ENCODE results near the gene TNK2. TPM values are rescaled to one million over a fixed set of nuclear protein-coding genes. Genes with fewer than 3 reads are reported as not detected.

TNK2 gene
- total and polyA plus RNA-seq, 8 donors, result 21.0 to 91.2 (median 25.0) TPM

DNA sequence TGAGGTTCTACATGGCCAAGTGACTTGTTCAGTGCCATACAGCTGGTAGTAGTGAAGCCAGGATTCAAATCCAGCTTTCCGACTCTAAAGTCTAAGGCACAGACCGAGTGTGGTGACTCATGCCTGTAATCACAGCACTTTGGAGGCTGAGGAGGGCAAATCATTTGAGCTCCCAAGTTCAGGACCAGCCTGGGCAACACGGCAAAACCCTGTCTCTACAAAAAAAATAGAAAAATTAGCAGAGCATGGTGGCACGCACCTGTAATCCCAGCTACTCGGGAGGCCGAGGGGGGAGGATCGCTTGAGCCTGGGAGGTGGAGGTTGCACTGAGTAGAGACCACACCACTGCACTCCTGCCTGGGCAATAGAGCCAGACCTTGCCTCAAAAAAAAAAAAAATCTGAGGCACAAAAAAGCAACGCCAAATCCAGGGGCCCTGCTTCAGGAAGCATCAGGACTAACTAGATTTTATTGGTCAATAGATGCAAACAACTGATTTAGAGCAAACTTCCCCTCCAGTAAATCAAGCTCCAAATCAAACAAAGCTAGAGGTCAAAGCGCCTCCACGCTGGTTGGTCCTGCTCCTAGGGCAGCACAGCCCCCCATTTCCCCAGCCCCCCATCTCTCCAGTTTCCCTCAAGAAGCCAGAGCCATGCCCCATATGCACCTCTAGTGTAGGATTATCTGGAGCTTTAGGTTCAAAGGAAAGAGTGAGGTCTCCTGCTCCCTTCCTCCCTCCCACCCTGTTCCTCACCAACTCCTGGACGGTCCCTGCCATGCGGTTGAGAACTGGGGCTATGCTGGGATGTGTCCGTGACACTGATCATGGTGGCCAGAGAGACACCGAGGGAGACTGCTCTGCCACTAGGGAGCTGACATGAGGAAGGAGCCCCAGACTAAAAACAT lies 2.9 kb upstream of the TNK2 start:
- Histone ChIP-seq H3K4me1 (peaks cover 10 to 21% (median 16%) of the 10 kb centered on the region in 3 donors), H3K36me3 (no peaks in the 10 kb centered on the region), H3K4me3 (no peak overlapping the region), H3K9me3 (no peaks in the 10 kb centered on the region), H3K27me3 (no peaks in the 10 kb centered on the region), H3K27ac (no peak overlapping the region)
- intact Hi-C loops (cut with DNase I), result loop anchor here in 1 of 3 donors (5.0 kb wide), 1 partner anchor 49 kb away; no protein-coding TSS in a partner anchor
- TF ChIP-seq, protein P1, sequence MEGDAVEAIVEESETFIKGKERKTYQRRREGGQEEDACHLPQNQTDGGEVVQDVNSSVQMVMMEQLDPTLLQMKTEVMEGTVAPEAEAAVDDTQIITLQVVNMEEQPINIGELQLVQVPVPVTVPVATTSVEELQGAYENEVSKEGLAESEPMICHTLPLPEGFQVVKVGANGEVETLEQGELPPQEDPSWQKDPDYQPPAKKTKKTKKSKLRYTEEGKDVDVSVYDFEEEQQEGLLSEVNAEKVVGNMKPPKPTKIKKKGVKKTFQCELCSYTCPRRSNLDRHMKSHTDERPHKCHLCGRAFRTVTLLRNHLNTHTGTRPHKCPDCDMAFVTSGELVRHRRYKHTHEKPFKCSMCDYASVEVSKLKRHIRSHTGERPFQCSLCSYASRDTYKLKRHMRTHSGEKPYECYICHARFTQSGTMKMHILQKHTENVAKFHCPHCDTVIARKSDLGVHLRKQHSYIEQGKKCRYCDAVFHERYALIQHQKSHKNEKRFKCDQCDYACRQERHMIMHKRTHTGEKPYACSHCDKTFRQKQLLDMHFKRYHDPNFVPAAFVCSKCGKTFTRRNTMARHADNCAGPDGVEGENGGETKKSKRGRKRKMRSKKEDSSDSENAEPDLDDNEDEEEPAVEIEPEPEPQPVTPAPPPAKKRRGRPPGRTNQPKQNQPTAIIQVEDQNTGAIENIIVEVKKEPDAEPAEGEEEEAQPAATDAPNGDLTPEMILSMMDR (IDR thresholded peaks at IDR 0.05), result no peak
- ATAC-seq (no peak), DNase-seq (peak in 1 of 6 donors; percentile 35), FAIRE-seq (no peak)
- WGBS, 2 donors, result 83 to 90% methylated on average over 14 of the region's 14 CpGs

DNA sequence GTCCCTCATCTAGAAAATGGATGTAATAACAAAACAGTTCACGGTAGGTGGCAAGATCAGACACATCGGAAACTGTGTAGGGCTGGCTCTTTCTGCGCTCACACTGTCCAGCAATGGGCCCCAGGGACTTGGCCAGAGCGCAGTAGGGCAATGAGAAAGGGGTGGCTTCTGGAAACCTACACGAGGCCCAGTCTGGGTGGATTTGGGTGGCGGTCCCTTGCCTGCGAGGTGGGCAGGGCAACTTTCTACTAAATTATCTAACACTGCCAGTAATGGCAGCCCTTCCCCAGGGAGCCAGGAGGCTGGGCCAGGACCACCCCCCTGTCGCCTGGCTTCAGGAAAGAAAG lies 2.1 kb upstream of the TNK2 start:
- Histone ChIP-seq H3K27me3 (no peaks in the 10 kb centered on the region), H3K9me3 (no peaks in the 10 kb centered on the region), H3K36me3 (no peaks in the 10 kb centered on the region), H3K4me1 (peaks cover 15 to 28% (median 16%) of the 10 kb centered on the region in 3 donors), H3K4me3 (no peak overlapping the region), H3K27ac (no peak overlapping the region)
- ATAC-seq (no peak), DNase-seq (peak in 1 of 6 donors; percentile 48), FAIRE-seq (no peak)
- intact Hi-C loops (cut with DNase I), result loop anchor here in 1 of 3 donors (5.0 kb wide), 1 partner anchor 48 kb away; no protein-coding TSS in a partner anchor
- TF ChIP-seq, protein P1 (IDR thresholded peaks at IDR 0.05), result no peak
- 91 to 92% methylated on average over 8 of the region's 8 CpGs for WGBS, 2 donors

DNA sequence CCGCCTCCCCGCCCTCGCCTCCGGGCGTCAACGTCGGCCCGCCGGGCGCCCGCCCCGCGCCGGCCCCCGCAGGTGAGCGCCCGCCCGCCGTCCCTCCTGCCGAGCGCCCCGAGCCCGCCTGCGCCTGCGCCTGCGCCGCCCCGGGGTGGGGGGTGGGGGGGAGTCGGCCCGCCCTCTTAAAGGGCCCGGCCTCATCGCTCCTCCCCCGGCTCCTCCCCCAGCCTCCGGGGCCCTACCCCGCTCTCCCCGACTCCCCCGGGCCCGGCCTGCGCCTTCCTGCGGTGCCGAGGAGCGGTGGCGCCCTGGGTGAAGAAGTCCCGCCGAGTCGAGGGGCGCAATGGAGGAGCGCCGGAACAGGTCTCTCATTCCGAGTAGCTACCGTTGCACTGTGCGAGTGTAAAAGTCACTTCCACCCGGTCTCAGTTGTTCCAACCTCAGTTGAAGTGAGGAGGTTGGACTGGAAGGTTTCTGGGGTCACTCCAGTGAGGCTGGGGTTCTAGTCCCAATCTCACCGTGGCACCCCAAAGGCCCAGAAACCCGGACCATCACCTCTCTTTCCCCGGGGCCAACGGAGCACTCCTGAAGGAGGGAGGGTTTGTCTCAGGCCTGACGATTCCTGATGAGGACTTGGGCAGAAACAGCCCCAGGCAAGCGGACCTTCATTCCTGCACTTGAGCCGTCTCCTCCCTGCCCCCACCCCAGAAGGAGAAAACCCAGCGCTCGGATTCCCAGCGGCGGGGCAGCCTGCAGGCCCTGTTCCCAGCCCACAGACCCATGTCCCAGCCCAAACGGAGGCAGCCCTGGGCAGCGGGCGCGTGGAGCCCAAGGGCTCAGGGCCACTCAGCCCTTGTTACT lies 1.5 kb upstream of the TNK2 start:
- intact Hi-C loops (cut with DNase I), result loop anchor here in 1 of 3 donors (5.0 kb wide), 1 partner anchor 48 kb away; no protein-coding TSS in a partner anchor
- TF ChIP-seq, protein P1 (IDR thresholded peaks at IDR 0.05), result no peak
- H3K27me3 ChIP-seq, result no peaks in the 10 kb centered on the region
- FAIRE-seq (no peak), ATAC-seq (peak; percentile 75 to 85 (median 82)), DNase-seq (peak; percentile 84 to 94 (median 88))
- peak overlapping the region in 1 of 4 donors; percentile 46 for H3K27ac ChIP-seq
- WGBS, 2 donors, result 17 to 23% methylated on average over 39 to 62 of the region's 68 CpGs
- peaks cover 15 to 28% (median 16%) of the 10 kb centered on the region in 3 donors for H3K4me1 ChIP-seq
- H3K9me3 ChIP-seq, result no peaks in the 10 kb centered on the region
- H3K36me3 ChIP-seq, result no peaks in the 10 kb centered on the region
- H3K4me3 ChIP-seq, result peak overlapping the region; percentile 52 to 69 (median 58)

DNA sequence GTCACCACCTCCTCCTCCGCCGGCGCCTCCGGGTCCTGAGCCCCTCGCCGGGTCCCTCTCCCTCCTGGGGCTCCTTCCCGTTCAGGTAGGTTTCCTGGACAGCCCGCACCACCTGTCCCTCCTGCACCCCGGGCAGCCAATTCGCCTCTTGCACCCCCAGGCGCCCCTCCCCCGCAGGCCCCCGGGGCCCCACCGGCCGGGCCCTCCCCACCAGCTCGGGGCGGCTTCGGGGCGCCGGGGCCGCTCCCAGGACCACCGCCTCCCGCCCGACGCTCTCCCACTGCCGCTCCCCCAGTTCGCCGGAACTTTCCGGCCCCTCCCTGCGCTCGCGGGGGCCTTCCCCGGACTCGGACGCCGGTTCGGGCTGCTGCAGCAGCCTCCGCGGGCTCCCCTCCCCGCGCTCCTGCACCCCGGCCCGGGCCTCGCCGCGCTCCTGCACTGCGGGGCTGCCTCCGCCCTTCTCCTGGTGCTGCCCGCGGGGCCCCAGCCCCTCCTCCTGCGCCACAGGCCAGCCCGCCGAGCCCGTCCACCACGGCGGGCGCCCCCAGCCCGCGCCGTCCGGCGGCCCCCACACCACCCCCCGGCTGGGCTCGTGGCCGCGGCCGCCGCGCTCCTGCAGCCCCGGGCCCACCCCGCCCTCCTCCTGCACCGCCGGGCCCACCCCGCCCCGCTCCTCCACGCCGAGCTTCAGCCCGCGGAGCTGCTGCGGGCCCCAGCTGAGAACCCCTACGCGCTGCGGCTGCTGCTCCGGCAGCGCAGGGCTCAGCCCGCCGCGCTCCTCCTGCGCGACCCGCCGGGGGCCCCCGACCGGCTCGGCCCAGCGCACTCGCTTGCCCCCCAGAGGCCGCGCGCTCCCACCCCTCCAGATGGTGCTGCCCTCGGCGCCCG lies 587 bp upstream of the TNK2 start:
- intact Hi-C loops (cut with DNase I), result no loop called here
- Histone ChIP-seq H3K27me3 (no peaks in the 10 kb centered on the region), H3K4me3 (peak overlapping the region; percentile 52 to 69 (median 58)), H3K9me3 (no peaks in the 10 kb centered on the region), H3K4me1 (peaks cover 15 to 28% (median 16%) of the 10 kb centered on the region in 3 donors), H3K27ac (peak overlapping the region in 3 of 4 donors; percentile 1 to 58 (median 54)), H3K36me3 (no peaks in the 10 kb centered on the region)
- peak; percentile 6 to 35 (median 12) for ATAC-seq
- peak in 3 of 6 donors; percentile 58 to 85 (median 77) for DNase-seq
- TF ChIP-seq, protein P1 (IDR thresholded peaks at IDR 0.05), result no peak
- WGBS, 2 donors, result 1% methylated on average over 63 to 103 of the region's 103 CpGs
- no peak for FAIRE-seq

Measured in pancreas (tissue), 10 donors.